ENCODE measurements around the gene PHF21A.
"Not testable (repeated sequence)": the region's sequence is repeated elsewhere in the genome, so short reads cannot be mapped to it uniquely, and the experiment has no call there.

PHF21A gene

DNA sequence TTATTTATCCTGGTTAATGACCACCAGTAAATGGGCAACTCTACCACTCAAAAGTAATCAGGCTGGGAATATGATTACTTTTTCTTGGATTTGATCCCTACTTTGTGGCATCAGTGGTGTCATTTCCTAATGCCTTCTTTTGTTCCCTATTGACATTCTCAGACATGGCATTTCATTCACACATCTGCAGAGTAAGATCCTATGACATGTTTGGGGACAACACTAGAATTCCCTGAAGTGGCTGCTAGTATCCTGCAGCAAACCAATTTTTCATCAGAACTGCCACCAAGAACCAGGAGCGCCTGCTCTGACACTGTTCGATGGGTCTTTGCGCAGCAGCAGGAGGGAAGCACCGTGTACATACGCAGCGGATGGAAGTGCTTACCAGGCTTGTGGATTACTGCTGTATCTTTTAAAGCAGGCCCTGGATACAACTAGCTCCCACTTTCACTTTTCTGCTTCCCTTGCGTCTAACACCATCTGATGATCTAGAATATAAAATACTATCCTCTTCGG is 101.1 kb downstream of the PHF21A start:
- DNase-seq: no peak

DNA sequence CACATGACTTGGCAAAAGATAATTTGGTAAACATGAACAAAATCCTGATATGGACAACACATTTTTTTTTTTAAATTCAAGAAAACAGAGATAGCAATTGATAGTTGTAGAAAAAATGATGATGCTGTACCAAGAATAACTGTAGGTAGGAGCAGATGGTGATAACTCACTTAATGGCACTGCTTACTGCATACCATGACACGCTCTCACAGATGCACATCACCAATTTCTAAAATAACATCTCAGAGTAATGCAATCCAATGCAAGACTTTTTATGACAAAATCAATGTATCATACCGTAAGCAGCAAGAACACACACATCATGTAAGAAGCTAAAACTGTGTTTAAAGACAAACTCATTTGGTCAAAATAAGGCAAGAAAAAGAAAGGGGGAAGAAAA is 102.6 kb downstream of the PHF21A start:
- no peak for DNase-seq

DNA sequence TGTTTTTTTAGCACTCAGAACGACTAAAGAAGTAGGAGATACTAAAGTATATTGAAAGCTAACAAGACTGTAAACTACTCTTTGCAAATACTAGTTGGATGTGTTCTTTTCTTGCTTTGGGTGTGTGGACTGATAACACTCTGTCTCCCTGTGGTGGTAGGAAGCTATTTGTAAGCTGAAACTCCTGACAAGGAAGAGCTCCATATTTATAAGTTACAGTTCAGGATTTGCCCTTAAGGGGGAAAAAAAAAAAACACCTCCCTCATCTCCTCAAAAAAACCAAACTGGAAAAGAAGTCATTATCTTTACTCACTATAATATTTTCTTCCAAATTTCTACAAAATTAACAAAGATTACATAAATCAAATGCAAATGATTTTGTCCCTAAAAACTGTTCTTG is 103.9 kb downstream of the PHF21A start:
- DNase-seq: no peak

- DNase-seq: no peak
Observed at GRCh38 chr11:46015941-46016340, 105.3 kb downstream of the PHF21A start.

GRCh38 chr11:46014168-46014567 is 107.1 kb downstream of the PHF21A start:
- DNase-seq: not testable (repeated sequence)

- DNase-seq: no peak
Observed at GRCh38 chr11:46012185-46012584, 109.1 kb downstream of the PHF21A start.

DNA sequence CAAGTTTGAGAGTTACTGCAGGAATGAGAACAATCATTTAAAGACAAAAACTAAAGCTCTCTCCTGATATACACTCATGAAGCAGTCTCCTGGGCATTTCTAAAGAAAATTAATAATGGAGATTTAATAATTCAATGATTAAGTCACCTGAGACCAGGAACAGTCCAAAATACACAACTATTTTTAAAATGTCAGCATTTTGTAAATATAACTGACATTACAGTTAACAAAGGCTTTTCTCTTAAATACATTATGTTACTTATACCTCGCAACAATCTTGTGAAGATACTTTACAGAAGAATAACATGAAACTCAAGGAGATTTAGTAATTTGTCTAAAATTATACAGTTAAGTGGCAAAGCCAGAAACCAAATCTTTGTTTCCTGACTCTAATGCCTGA is 111.2 kb downstream of the PHF21A start:
- no peak for DNase-seq

- no peak for DNase-seq
Observed at GRCh38 chr11:46009647-46010046, 111.6 kb downstream of the PHF21A start.

DNA sequence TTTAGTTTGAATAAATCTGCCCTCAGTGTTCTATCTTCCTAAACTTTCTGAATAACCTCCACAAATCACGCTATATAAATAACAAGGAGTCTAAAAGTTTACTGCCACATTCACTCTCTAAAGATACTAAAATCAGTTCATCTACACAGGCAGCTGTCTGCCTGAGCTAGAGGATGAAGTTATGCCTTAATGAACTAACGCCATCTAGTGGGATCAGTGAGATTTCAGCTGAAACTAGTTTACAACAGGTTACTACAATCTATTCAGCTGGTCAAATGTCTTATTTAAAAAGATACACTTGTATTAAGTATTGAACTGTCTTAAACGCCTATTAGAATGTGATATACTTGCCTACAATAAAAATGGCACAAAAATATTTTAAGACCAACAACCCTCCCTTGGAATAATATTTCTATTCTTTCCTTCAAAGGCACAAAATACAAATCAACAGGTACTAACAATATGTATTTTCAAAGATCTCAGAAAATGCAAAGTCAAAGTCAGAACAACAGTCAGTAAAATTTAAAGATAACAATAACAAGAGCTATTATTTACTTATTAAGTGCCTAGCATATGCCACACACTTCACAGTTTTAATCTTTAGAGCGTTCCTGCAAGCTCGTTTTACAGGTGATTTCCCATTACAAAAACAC is 114.7 kb downstream of the PHF21A start:
- peak; percentile 53 for DNase-seq

DNA sequence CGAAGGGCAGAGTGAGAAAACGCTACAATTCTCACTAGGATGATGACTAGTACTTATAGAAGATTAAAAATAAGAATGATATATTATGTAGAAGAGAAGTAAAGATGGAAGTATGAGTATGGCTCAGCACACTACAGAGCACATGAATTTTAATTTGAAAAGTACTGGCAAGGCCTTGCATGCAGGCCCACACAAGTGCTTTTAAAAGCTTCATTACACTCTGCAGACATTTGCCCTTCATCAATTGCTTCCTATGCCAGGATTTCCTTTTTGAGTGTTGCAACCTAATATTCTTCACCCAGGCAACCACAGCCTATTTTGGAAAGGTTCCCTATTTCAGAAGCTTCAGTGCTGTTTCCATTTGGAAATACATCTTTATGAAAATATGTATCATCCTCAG is 117.7 kb downstream of the PHF21A start:
- DNase-seq: no peak

DNA sequence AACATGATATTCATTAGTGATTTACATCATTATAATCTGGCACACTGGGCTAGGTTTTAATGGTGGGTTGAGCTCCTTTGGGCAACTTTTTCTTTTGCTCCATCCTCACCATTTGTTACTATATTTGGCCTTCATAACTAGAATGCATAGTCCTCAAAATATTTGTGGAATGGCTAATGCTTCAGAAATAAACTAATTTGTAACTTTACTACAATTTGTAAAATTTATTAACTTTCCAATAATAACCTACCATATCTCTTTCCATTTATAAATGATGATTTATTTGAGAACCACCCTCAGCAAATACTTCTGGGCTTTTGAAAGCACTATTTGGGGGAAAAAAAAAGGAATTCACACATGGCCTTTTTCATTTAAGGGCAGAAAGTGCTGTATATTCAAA is 119.1 kb downstream of the PHF21A start:
- DNase-seq: no peak

- DNase-seq: no peak
Observed at GRCh38 chr11:46001448-46001914, 119.8 kb downstream of the PHF21A start.

- DNase-seq: no peak
Observed at GRCh38 chr11:45997599-45997998, 123.7 kb downstream of the PHF21A start.

GRCh38 chr11:45995342-45995734 is 125.9 kb downstream of the PHF21A start:
- no peak for DNase-seq

- DNase-seq: no peak
Observed at GRCh38 chr11:45994371-45995341, 126.6 kb downstream of the PHF21A start.

DNA sequence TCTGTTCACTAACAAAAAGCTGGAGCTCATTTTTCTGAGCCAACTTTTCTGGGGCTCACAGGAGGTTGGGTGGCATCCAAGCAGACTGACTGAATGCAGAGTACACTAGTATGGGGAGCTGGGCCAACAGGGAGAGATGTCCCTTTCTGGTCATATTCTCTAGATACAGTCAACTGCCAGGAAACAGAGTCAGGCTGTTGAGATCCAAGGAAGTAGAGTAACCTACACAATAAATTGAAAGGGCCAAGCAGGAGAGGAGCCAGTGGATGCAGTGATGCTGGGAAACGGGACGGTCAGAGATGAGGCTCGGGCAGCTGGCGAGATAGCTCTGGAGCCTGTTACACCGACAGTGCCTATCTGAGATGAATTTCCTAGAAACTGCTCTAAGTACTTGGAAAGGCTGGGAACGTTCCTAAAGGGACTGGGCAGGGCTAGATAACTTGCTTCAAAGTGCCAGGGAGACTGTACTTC is 127.7 kb downstream of the PHF21A start:
- DNase-seq: no peak

- no peak for DNase-seq
Observed at GRCh38 chr11:45988921-45989320, 132.3 kb downstream of the PHF21A start.

DNA sequence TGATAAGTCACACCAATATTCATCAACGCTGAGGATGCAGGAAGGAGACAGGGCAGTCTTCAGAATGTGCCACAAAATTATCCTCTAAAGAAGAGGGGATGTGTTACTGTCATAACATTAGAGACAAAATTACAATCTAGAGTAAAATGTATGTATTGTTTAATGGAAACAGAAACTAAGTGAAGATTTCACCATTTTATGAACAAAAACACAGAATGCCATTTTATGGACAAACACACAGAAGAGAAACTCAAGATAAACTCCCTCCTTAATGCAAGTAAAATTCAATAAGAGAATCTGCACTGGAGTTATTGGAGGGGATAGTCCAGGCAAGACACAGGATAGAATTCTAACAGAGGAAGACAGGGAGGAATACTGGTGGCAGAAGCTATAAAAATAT is 136.0 kb downstream of the PHF21A start:
- DNase-seq: no peak

DNA sequence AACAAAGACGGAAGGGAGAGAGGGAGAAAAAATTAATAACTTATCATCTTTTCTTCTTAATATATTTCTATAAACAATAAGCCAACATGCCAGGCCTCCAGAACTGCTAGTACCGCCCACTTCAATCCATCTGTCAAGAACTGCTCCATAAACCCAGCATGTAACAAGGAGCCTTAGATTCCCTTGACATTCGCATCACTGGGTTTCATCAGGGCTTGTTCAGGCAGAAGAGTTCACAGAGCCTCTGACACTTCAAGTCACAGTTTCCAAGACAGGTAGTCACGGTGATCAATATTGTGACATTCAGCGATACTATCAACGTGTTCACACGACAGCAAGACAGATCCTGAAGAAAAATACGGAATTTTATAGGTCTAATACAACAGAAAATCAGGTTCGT is 137.1 kb downstream of the PHF21A start:
- no peak for DNase-seq

DNA sequence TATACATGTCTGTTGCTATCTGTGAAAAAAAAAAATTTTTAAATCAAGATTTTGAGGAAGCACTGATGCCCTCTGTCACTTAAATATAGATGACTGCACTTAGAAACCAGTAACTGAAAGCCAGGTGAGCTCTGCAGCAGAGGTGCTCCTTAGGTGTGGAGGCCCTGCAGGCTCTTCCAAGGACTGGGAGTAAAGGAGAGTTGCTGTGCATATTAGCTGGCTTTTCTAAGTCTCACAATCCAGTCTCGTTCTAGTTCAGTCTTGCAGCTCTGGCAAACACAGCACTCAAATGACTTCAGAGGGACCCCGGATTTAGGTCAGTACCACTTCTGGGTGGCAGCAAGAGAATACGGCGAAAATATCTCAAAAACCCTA is 137.8 kb downstream of the PHF21A start:
- no peak for DNase-seq

DNA sequence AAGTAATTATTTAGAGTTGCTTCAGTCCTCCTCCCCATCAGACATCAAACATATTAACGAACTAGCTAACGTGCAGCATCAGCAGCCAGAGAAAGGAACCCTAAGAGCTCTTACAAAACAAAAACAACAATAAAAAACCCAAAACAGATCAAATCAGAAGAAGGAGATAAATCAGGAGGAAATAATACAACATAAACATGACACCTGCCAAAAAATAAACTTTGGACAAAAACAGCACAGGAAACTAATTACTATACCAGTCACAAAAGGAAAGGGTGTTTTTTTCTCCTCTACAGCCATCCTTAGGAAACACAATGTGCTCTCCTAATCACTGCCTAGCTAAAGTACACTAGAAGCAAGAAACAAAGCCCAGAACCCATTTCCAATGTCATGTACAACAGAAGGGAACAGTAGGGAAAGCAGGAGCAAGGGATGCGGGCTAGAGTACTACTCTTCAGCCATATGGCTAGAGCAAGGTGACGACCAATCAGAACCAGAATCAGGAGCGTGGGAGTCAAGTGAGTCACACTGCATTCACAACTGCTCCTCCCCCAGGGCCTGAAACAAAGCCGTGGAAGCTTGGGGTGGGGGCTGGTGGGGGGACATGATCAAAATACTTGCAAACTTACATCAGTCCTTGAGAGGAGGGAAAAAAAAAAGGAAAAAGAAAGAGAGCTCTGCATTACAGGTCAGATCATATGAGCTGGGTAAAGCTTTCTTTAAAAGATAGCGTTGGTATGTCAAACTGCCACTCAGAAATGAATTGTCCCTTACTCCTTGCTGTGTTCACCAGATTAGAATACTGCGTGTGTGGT is 138.4 kb downstream of the PHF21A start:
- no peak for DNase-seq

- DNase-seq: not testable (repeated sequence)
Observed at GRCh38 chr11:45981826-45982225, 139.4 kb downstream of the PHF21A start.

GRCh38 chr11:45974806-45975205 is 146.4 kb downstream of the PHF21A start:
- no peak for DNase-seq

All from NCI-H187 treated with DMSO at 0.1 percent for 48 hours (cell line).